SK-N-MC (cell line): Measurements from ENCODE around the gene LAMB4.

Experiments used
- DNase-seq: peaks from one replicate; pipeline ENCODE4 v3.0.0-alpha.2; 2011; ENCODE audit warnings: low read depth, low spot score
- H3K27ac ChIP-seq: fragments of 200-600 bp; sonication (generic); 2 replicates; pipeline ENCODE4 v1.5.1; 2016; ENCODE audit warnings: mixed run types
- H3K36me3 ChIP-seq: fragments of 200-600 bp; sonication (generic); 2 replicates; pipeline ENCODE4 v1.6.1; 2017; ENCODE audit warnings: antibody characterized with exemption, low read length, mixed read lengths; ENCODE audit not compliant: insufficient read depth
- H3K4me3 ChIP-seq: fragments of 200-600 bp; sonication (generic); 2 replicates; pipeline ENCODE4 v1.5.1; 2016
- H3K9ac ChIP-seq: fragments of 200-600 bp; sonication (generic); 2 replicates; pipeline ENCODE4 v1.8.0; 2017; ENCODE audit warnings: mixed run types, mixed read lengths; ENCODE audit not compliant: insufficient read length
- H3K9me3 ChIP-seq: fragments of 200-600 bp; sonication (generic); 2 replicates; pipeline ENCODE4 v1.6.1; 2017; ENCODE audit warnings: low read depth, mild to moderate bottlenecking, antibody characterized with exemption, low read length, moderate library complexity, mixed read lengths
- EZH2 ChIP-seq: fragments of 200-600 bp; sonication (generic); IDR thresholded peaks from one replicate; pipeline ENCODE4 v1.6.1; 2017; ENCODE audit warnings: antibody characterized with exemption
- FOXP2 ChIP-seq: optimal IDR thresholded peaks from 2 replicates; pipeline ENCODE3; 2011; ENCODE audit warnings: mild to moderate bottlenecking, moderate library complexity; ENCODE audit not compliant: insufficient read depth; ENCODE audit errors: extremely low read length, control extremely low read depth
- POLR2AphosphoS5 ChIP-seq: IDR thresholded peaks from 2 replicates; pipeline ENCODE4 v1.6.1; 2012; ENCODE audit warnings: mild to moderate bottlenecking, low read depth, low read length, borderline replicate concordance

LAMB4 gene

GRCh38 chr7:108029034-108029433 is 101.1 kb downstream of the LAMB4 start:
- H3K9me3 ChIP-seq, result no peaks in the 10 kb centered on the region
- H3K9ac ChIP-seq, result no peak overlapping the region
- H3K36me3 ChIP-seq, result no peaks in the 10 kb centered on the region
- no peak overlapping the region for H3K27ac ChIP-seq
- DNase-seq, result no peak
- H3K4me3 ChIP-seq, result no peak overlapping the region
- TF ChIP-seq POLR2AphosphoS5 (no peak), FOXP2 (no peak)

- Histone ChIP-seq H3K27ac (no peak overlapping the region), H3K36me3 (no peaks in the 10 kb centered on the region)
- TF ChIP-seq POLR2AphosphoS5 (no peak), EZH2 (no peak), FOXP2 (no peak)
Observed at GRCh38 chr7:108028111-108028510, 102.0 kb downstream of the LAMB4 start.

DNA sequence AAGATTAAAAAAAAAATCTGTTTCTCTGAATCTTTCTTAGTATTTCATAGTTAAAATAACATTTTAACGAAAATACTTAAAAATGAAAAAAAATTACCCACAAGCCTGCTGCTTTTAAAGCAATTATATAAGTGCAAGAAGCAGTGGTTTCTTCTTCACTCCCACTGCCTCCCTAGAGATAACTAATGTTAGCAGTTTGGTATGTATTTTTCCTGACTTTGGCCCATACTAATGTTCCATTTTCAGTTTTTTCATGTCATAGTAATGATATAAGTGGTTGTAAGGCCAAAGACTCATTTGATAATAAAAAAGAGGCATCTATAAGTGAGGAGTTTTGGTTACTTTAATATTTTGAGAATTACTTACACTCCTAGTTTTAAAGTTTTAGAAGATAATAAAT is 102.9 kb downstream of the LAMB4 start:
- H3K36me3 ChIP-seq, result no peaks in the 10 kb centered on the region
- H3K27ac ChIP-seq, result no peak overlapping the region
- DNase-seq, result no peak
- H3K9me3 ChIP-seq, result no peaks in the 10 kb centered on the region
- no peak for TF ChIP-seq EZH2
- no peak for TF ChIP-seq FOXP2
- no peak for TF ChIP-seq POLR2AphosphoS5
- no peak overlapping the region for H3K9ac ChIP-seq
- H3K4me3 ChIP-seq, result no peak overlapping the region

More at GRCh38 chr7:108028111-108028510, 102.0 kb downstream of the LAMB4 start:
- Histone ChIP-seq H3K9ac (no peak overlapping the region), H3K4me3 (no peak overlapping the region), H3K9me3 (no peaks in the 10 kb centered on the region)
- DNase-seq, result no peak

- Histone ChIP-seq H3K9me3 (no peaks in the 10 kb centered on the region), H3K9ac (no peak overlapping the region), H3K27ac (no peak overlapping the region), H3K4me3 (no peak overlapping the region), H3K36me3 (no peaks in the 10 kb centered on the region)
- TF ChIP-seq FOXP2, result no peak
- TF ChIP-seq EZH2, result no peak
- no peak for TF ChIP-seq POLR2AphosphoS5
- DNase-seq, result no peak
Observed at GRCh38 chr7:108026647-108027046, 103.5 kb downstream of the LAMB4 start.

DNA sequence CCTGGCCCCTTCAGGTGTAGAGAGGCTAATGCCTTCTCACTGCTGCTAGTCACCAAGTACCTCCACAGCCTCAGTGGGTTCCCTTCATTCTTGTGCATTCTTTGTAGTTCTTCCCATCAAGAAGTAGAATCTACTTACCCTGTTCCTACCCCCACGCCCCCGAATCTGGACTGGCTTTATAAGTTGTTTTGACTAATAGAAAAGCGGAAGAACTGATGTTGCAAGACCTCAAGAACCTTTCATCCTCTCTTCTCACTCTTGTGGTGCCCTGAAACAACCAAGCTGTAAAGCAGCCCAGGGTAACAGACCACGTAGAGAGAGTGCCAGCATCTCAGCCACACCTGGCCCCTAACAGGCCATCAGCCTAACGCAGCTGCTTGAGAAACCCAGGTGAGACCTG is 104.0 kb downstream of the LAMB4 start:
- Histone ChIP-seq H3K9me3 (no peaks in the 10 kb centered on the region), H3K36me3 (no peaks in the 10 kb centered on the region), H3K27ac (no peak overlapping the region), H3K9ac (no peak overlapping the region), H3K4me3 (no peak overlapping the region)
- DNase-seq, result no peak
- TF ChIP-seq EZH2 (no peak), POLR2AphosphoS5 (no peak), FOXP2 (no peak)

- Histone ChIP-seq H3K9me3 (no peaks in the 10 kb centered on the region), H3K4me3 (no peak overlapping the region), H3K9ac (no peak overlapping the region), H3K36me3 (no peaks in the 10 kb centered on the region), H3K27ac (no peak overlapping the region)
- TF ChIP-seq FOXP2, result no peak
- no peak for DNase-seq
Observed at GRCh38 chr7:108024538-108024937, 105.6 kb downstream of the LAMB4 start.

GRCh38 chr7:108020585-108020984 is 109.6 kb downstream of the LAMB4 start:
- no peaks in the 10 kb centered on the region for H3K36me3 ChIP-seq
- H3K27ac ChIP-seq, result no peak overlapping the region
- no peak for TF ChIP-seq POLR2AphosphoS5
- no peak for TF ChIP-seq EZH2
- TF ChIP-seq FOXP2, result no peak
- no peaks in the 10 kb centered on the region for H3K9me3 ChIP-seq
- no peak overlapping the region for H3K4me3 ChIP-seq
- no peak for DNase-seq
- H3K9ac ChIP-seq, result no peak overlapping the region

DNA sequence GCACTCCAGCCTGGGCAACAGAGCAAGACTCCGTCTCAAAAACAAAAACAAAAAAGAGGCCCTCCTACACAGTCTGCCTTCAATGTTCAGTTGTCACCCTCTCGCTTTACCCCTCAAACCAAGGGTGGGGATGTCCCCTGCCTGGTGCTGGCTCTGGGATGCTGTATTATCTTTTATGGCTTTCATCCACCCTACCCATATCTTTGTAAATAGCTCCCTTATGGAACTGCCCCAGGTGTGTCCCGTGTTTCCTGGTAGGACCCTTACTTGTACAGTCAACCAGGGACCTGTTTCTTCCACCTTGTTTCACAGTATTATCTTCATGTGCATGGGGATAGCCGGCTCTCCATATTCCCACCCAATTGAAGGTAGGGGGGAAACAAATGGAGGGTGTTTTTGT is 111.5 kb downstream of the LAMB4 start:
- DNase-seq, result no peak
- no peak overlapping the region for H3K9ac ChIP-seq
- H3K4me3 ChIP-seq, result no peak overlapping the region
- H3K36me3 ChIP-seq, result no peaks in the 10 kb centered on the region
- H3K27ac ChIP-seq, result no peak overlapping the region
- TF ChIP-seq POLR2AphosphoS5 (no peak), EZH2 (no peak), FOXP2 (no peak)
- no peaks in the 10 kb centered on the region for H3K9me3 ChIP-seq

- Histone ChIP-seq H3K9me3 (no peaks in the 10 kb centered on the region), H3K27ac (no peak overlapping the region), H3K4me3 (no peak overlapping the region), H3K9ac (no peak overlapping the region), H3K36me3 (no peaks in the 10 kb centered on the region)
- no peak for DNase-seq
- TF ChIP-seq FOXP2, result no peak
Observed at GRCh38 chr7:108017776-108018151, 112.4 kb downstream of the LAMB4 start.
